ENCODE data around the gene METTL25.
A peak's percentile ranks its signal among the peaks of the same experiment; 100 is the strongest.
"Not testable (repeated sequence)": the region's sequence is repeated elsewhere in the genome, so short reads cannot be mapped to it uniquely, and the experiment has no call there.

The METTL25 gene, protein sequence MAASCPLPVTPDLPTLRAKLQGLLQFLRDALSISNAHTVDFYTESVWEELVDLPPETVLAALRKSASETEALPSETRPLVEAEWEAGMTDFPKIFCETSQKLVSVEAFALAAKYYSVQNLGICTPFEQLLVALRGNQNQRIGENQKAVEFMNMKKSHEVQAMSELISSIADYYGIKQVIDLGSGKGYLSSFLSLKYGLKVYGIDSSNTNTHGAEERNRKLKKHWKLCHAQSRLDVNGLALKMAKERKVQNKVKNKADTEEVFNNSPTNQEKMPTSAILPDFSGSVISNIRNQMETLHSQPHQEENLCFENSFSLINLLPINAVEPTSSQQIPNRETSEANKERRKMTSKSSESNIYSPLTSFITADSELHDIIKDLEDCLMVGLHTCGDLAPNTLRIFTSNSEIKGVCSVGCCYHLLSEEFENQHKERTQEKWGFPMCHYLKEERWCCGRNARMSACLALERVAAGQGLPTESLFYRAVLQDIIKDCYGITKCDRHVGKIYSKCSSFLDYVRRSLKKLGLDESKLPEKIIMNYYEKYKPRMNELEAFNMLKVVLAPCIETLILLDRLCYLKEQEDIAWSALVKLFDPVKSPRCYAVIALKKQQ

DNA sequence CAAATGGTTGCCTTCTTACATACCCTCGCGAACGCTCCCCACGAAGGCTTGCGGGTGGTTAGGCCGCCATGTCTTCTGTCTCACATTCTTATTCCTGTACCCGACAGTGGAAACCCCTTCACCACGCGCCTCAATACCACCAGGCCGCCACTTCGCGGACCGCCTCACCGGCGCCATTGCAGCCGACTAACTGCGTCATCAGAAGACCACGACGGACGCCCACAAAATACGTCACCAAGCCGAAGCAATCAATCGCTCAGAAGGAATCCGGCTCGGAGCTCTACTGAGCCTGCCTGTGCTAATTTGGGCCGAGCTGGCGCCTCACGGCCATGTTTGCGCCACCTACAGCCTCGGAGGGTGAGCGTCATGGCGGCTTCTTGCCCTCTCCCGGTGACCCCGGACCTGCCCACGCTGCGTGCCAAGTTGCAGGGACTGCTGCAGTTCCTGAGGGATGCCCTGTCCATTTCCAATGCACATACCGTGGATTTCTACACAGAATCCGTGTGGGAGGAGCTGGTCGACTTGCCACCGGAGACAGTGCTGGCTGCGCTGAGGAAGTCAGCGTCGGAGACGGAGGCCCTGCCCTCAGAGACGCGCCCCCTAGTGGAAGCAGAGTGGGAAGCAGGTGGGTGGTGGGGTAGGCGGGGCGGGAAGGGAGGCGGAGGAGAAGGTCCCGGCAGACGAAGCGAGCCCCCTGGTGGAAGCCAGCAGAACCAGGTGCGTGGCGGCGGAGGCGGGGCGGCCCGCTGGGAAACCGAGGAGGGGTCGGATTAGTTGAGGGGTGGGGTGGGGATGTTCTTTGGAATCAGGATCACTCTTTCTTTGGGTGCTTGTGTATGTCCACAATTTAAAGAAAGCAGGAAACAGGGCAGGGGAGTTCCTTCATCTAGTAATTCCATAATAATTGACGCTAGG lies at the start of gene METTL25, which contains the start of gene CCDC59:
Gene METTL25 (plus strand): TSS at position 330 of the 915 bp plus-strand sequence. CDS start 37 bp downstream, at position 367.
Gene CCDC59 (minus strand): TSS at position 188 of the 915 bp plus-strand sequence. CDS start 11 bp downstream, at position 177.
- FAIRE-seq (peak; percentile 79), DNase-seq (ENCODE audit: insufficient read length, low spot score) (peak; percentile 74)

DNA sequence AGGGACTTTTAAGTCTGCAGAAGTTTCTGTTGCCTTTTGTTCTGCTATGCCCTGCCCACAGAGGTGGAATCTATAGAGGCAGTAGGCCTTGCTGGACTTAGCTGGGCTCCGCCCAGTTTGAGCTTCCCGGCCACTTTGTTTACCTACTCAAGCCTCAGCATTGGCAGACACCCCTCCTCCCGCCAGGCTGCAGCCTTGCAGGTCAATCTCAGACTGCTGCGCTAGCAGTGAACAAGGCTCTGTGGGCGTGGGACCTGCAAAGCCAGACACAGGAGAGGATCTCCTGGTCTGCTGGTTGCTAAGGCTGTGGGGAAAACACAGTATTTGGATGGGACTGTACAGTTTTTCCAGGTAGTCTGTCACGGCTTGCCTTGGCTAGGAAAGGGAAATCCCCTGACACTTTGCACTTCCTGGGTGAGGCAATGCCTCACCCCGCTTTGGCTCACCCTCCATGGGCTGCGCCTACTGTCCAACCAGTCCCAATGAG lies 43.9 kb upstream of the METTL25 start:
- DNase-seq (ENCODE audit: insufficient read length, low spot score), result no peak
- FAIRE-seq, result no peak

DNA sequence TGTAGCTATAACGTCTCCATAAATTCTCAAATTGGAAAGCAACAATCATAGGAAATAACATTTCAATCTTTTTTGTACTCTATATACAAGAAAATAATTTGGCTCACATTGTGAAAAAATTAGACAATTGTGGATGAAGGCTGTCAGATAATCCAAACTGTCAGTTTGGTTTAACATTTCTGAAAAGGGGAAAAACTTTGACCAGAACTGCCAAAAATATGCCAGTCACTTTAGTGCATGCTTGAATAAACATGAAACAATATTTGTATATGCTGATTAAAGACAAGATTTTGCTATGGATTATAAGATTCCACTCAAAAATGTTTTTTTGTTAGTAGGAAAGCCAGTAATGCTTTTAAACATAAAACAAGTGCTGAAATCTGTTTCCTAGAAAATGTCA lies 39.1 kb upstream of the METTL25 start:
- FAIRE-seq (no peak), DNase-seq (ENCODE audit: insufficient read length, low spot score) (no peak)

DNA sequence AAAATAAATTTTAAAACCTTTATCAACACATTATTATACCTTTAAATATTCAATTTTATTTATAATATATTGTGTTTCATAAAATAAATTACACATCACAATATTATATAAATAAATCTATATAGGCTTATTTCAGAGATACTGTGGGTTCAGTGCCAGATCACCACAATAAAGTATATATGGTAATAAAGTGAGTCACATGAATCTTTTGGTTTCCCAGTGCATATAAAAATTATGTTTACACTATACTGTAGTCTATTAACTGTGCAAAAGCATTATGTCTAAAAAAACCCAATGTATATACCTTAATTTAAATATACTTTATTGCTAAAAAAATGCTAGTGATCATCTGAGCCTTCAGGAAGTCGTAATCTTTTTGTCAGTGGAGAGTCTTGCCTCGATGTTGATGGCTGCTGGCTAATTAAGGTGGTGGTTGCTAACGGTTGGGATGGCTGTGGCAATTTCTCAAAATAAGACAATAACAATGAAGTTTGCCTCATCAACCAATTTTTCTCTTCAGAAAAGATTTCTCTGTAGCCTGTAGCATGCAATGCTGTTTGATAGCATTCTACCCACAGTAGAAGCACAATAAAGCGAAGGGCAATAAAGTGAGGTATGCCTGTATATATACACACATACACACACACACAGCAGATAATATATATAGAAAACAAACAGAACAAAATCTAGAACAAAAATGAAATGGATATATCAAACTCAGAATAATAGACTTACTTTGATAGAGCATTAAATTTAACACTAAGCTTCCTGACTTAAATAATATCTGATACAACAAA lies 32.6 kb upstream of the METTL25 start:
- FAIRE-seq (no peak), DNase-seq (ENCODE audit: insufficient read length, low spot score) (no peak)

DNA sequence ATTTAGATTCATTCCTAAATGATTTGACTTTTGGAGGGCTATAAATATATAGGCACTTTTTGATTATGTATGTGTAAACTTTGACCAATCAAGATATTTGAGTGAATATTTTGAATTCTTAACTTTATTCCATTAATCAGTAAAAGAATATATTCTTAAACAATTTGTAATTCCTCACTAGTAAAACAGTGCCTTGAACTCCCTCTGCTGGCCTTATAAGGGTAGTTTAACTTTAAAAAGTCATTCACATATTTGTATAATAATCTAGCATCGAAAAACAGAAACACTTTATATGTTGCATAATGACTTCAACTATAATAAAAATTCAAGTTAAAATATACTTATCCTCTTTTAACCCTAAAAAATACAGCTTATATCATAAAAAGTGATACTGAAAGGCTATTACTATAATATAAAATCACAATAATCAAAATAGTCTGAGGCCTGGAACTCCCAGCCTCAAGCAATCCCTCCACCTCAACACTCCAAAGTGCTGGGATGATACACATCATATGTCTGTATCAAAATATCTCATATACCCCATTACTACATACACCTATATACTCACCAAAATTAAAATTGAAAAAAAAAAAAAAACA lies 31.3 kb upstream of the METTL25 start:
- FAIRE-seq (no peak), DNase-seq (ENCODE audit: insufficient read length, low spot score) (peak; percentile 2)

DNA sequence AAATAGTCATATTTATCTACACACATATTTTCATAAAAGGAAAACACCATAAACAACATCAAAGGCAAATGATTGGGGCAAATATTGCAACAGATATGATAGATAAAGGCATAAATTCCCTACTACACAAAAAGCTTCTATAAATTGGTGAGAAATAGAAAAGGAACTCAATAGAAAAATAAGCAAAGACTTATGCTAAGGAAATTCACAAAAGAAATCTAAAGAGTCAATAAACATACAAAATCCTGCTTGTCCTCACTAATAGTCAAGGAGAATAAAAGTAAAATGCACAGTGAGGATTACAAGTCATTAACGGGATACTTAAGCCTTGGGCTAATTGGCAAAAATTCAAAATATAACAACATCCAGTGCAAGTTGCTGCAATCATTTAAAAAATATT lies 30.5 kb upstream of the METTL25 start:
- DNase-seq (ENCODE audit: insufficient read length, low spot score), result no peak
- no peak for FAIRE-seq

DNA sequence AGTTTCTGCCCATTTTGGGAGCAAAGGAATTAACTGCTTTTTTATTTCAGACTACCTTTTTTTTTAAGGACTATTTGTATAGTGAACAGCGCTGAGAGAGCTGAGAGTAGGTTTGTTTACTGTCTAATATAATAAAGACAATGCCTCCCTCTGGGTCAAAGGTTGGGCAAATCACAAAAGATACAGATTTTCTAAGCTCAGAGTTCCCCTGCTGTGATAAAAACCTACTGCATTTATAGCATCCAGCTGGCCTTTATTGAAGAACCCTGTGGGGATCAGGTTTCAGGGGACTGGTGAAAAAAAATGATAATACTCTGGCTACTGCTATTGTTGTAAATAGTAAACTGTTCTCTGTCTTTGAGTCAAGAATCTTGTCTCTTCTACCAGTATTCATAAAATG lies 28.8 kb upstream of the METTL25 start:
- FAIRE-seq, result no peak
- DNase-seq (ENCODE audit: insufficient read length, low spot score), result no peak

DNA sequence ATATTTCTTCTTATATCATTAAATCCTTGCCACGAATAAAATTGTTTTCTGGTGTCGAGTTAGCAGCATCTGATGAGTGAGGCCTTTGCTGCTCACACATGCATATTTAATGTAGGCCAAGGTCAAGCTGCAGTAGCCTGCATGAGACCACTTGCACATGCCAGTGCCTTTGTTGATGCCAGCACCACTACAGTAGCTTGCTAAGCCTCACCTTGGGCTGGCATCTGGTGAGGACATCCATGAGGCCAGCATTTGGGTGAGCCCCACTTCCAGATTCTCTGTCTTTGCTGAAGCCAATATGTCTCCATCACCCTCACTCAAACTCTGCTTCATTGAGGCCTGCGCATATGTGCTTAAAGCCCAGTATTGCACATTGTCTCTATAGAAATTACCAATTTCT lies 8.2 kb upstream of the METTL25 start:
- no peak for DNase-seq (ENCODE audit: insufficient read length, low spot score)

DNA sequence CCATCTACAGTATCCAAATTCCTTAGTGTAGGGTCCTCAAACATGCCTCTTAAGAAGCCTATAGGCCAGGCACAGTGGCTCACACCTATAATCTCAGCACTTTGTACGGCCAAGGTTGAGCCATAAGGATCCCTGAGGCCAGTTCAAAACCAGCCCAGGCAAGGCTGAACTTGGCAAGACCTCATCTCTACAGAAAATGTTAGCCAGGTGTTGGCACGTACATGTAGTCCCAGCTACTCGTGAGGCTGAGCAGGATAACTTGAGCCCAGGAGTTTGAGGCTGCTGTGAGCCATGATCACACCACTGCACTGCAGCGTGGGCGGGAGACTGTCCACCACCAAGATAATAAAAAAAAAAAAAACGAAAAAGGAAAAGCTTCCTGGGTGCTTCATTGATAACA lies 6.9 kb upstream of the METTL25 start:
- FAIRE-seq (no peak), DNase-seq (ENCODE audit: insufficient read length, low spot score) (no peak)

More for the DNA sequence above, 8.2 kb upstream of the METTL25 start:
- FAIRE-seq, result no peak

DNA sequence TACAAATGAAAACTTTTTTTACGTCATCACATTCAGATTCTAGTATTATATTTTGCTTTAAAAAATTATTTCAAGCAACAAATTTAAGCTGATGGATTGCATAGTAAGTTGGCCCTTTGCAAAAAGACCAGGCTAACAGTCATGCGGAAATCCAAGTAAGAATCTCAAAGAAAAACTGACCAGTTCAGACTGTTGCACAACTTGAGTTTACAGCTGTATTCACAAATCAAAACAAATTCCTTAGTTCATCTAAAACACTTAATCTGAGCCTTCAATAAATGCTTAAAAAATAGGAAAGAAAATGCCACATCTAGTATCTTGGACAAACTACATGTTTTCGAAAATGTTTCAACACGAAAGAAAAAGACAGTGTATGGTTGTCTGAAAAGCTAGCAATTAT lies 989 bp upstream of the METTL25 start:
- no peak for DNase-seq (ENCODE audit: insufficient read length, low spot score)
- FAIRE-seq, result no peak

DNA sequence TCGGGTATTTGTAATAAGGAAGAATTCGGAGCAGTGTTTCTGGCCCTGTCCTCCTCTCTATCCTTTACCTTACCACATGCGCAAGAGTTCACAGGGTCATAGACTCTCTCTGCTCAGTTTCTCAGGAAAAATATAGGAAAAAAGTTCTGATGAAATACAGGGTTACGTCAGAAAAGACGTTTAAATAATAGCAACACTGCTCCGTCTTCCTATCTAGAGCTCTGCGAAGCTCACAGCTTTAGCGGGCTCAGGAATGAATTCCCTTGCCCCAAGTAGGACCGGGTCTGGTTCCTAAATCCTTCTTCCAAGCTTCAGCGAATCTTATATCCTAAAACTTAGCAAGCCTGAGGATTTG lies 507 bp upstream of the METTL25 start:
- DNase-seq (ENCODE audit: insufficient read length, low spot score) (no peak), FAIRE-seq (no peak)

DNA sequence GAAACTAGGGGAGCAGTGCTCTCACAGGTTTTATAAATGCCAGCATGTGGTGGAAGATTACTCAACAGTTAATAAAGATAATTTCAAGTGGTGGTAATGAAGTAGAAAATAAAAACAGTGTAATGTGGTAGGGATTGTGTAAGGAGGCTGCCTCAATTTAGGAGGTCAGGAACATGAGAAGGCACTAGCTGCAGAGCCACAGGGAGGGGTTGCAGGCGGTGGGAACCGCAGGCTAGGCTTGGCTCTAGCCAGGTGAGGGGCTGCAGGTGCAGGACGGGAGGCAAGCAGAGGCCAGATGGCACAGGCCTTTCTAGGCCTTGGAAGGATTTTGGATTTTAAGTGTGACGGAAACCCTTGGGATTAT lies 768 bp downstream of the METTL25 start:
- DNase-seq (ENCODE audit: insufficient read length, low spot score) (no peak), FAIRE-seq (no peak)

DNA sequence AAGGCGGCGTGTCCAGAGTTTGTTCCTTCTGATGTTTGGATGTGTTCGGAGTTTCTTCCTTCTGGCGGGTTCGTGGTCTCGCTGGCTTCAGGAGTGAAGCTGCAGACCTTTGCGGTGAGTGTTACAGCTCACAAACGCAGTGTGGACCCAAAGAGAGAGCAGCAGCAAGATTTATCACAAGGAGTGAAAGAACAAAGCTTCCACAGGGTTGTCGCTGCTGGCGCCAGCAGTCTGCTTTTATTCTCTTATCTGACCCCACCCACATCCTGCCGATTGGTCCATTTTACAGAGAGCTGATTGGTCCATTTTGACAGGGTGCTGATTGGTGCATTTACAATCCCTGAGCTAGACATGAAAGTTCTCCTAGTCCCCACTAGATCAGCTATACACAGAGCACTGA lies 2.5 kb downstream of the METTL25 start:
- FAIRE-seq; DNase-seq (ENCODE audit: insufficient read length, low spot score): not testable (repeated sequence)

DNA sequence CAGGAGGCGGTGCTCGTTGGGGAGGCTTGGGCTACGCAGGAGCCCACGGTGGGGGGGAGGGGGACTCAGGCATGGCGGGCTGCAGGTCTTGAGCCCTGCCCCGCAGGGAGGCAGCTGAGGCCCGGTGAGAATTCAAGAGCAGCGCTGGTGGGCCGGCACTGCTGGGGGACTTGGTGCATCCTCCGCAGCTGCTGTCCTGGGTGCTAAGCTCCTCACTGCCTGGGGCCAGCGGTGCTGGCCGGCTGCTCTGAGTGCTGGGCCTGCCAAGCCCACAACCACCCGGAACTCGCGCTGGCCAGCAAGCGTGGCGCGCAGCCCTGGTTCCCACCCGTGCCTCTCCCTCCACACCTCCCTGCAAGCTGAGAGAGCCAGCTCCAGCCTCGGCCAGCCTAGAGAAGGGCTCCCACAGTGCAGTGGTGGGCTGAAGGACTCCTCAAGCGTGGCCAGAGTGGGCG lies 3.2 kb downstream of the METTL25 start:
- DNase-seq (ENCODE audit: insufficient read length, low spot score) (no peak), FAIRE-seq (no peak)

DNA sequence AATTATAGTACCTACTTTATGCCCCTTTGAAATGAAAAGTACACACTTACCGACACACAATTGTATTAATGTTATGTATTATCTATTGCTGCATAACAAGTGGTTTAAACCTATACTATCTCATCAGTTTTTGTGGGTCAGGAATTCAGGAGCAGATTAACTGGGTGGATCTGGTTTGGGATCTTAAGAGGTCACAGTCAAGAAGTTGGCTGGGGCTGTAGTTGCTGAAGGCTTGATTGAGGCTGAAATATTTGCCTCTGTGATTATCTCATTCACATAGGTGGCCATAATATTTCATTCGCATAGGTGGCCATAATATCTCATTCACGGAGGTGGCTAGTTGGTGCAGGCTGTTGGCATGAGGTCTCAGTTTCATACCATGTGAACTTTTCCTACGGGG lies 5.7 kb downstream of the METTL25 start:
- FAIRE-seq (no peak), DNase-seq (ENCODE audit: insufficient read length, low spot score) (no peak)

DNA sequence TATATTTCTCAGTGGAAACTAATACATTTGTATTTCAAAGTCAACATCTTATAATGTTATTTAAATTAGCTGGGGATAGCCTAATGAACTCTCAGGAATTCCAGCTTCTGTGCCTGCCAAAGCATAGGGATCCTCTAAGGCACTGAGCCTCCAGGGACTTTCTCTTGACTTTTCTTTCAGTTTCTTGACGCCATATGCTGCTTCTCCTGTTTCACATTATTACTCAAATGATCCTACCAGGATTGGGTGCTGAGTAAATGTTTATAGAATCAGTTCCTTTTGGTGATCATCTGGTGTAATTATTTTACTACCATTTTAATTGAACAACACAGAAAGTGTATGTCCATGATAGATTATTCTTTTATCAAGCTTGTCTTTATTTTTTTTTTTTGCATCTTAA lies 7.9 kb downstream of the METTL25 start:
- no peak for DNase-seq (ENCODE audit: insufficient read length, low spot score)
- FAIRE-seq, result no peak

DNA sequence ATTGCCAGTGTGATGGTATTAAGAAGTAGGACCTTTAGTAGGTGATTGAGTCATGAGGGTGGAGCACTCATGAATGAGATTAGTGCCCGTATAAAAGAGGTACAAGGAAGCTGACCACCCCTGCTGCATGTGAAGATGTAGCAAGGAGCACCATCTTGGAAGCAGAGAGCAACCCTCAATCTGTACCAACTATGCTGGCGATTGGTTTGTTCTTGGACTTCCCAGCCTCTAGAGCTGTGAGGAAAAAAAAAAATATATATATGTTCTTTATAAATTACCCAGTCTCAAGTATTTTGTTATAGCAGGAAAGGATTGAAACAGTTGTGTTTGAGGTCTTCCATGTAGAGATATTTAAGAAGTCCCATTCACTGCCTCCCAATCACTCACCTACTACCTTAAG lies 16.9 kb downstream of the METTL25 start:
- DNase-seq (ENCODE audit: insufficient read length, low spot score), result no peak

DNA sequence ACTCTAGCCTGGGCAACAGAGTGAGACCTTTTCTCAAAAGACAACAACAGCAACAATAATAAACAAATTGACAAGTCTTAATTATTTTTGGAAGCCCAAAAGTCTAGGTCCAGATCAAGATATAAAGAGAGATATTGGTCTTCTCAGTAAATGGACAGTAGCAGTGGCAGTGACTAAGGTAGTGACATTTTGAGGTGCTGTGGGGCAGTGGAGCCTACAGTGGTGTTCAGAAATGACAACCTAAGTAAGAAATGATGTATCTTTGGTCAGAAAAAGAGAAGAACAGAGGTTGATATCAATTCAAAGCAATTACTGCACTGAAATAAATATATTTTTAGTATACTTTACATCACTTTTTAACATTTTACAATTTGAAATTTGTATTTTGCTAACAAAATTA lies 20.7 kb downstream of the METTL25 start:
- DNase-seq (ENCODE audit: insufficient read length, low spot score), result no peak
- no peak for FAIRE-seq

More for the DNA sequence above, 16.9 kb downstream of the METTL25 start:
- no peak for FAIRE-seq

DNA sequence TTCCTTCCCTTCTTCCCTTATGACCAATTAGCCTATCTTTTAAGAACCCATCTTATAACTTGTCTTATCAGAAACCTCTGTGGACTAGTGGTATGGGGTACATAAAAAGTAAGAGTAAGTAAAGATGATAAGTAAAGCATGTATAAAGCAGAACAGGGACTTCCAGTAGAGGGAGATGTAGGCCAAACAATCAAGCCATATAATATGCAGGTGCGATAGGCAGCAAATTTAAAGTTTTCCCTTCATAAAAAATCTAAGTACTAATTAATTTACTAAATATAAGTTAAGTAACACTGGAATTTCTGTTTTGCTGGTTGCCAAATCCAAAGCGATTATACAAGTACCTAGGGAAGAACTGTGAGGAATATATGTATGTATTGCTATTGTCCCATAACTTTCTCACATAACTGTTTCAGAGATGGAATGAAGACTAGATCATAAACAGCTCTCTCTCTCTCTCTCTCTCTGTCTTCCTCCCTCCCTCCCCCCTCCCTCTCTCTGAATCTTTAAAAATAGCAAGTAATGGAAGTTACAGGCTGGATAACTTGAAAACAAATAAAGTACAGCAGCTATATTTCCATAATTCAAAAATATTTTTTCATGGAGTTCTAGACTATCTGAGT lies 25.7 kb downstream of the METTL25 start:
- FAIRE-seq (no peak), DNase-seq (ENCODE audit: insufficient read length, low spot score) (no peak)
